Measurements from ENCODE around the gene RAD52. TPM values are rescaled to one million over a fixed set of nuclear protein-coding genes. Genes with fewer than 3 reads are reported as not detected.

RAD52 gene
- total RNA-seq, 1 donor, result 10.8 TPM

DNA sequence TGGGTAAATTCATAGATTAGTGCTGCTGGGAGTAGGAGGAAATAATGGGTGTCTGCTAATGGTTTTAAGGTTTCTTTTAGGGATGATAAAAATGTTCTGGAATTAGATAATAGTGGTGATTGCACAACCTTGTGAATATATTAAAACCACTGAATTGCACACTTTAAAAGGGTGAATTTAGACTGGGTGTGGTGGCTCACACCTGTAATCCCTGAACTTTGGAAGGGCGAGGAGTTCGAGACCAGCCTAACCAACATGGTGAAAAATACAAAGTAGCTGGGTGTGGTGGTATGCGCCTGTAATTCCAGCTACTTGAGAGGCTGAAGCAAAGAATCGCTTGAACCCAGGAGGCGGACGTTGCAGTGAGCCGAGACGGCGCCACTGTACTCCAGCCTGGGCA, 1.3 kb downstream of the RAD52 start:
- TF ChIP-seq, protein P1, sequence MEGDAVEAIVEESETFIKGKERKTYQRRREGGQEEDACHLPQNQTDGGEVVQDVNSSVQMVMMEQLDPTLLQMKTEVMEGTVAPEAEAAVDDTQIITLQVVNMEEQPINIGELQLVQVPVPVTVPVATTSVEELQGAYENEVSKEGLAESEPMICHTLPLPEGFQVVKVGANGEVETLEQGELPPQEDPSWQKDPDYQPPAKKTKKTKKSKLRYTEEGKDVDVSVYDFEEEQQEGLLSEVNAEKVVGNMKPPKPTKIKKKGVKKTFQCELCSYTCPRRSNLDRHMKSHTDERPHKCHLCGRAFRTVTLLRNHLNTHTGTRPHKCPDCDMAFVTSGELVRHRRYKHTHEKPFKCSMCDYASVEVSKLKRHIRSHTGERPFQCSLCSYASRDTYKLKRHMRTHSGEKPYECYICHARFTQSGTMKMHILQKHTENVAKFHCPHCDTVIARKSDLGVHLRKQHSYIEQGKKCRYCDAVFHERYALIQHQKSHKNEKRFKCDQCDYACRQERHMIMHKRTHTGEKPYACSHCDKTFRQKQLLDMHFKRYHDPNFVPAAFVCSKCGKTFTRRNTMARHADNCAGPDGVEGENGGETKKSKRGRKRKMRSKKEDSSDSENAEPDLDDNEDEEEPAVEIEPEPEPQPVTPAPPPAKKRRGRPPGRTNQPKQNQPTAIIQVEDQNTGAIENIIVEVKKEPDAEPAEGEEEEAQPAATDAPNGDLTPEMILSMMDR (IDR thresholded peaks at IDR 0.05; ENCODE audit: insufficient read depth, low read length), result no peak
- no peak for DNase-seq (ENCODE audit: low read depth)
- peak overlapping the region; percentile 96 for H3K4me3 ChIP-seq (ENCODE audit: low read depth, low read length)

DNA sequence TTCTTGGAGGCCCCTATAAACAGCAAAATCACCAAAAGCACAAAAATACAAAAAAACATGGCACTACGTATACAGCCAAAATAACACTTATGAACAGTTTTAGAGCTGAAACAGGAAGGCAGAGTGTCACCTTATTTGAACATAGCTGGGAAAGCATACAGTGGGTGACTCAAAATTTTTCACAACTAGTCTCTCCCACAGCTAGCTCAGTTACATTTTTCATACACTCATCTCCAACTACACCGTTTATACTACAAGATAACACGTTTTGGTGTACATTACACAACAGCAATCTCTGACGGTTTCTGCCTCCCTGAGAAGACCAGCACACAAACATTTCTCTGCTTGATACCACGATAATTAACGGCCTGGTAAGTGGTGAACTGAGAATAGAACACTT, 2.9 kb downstream of the RAD52 start:
- DNase-seq (ENCODE audit: low read depth), result peak; percentile 19
- TF ChIP-seq, protein P1 (IDR thresholded peaks at IDR 0.05; ENCODE audit: insufficient read depth, low read length), result no peak
- no peak overlapping the region for H3K4me3 ChIP-seq (ENCODE audit: low read depth, low read length)

DNA sequence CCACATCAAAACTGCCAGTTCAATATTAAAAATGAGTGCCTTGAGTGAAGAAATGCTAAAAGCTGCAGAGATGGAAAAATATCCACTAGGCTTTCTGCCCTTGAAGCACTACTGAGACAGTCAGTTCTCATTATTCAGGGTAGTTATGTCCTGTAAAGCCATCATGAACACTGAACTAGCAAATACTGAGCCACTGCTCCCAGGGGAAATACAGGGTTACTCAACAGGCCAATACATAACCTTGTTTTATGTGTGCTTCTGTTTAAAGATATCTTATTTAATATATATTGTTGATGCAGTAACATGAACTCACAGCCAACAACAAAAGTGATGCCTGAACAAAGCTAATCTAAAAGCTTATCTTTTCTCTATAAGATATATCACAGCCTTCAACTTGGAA, 3.3 kb downstream of the RAD52 start:
- H3K4me3 ChIP-seq (ENCODE audit: low read depth, low read length), result no peak overlapping the region

DNA sequence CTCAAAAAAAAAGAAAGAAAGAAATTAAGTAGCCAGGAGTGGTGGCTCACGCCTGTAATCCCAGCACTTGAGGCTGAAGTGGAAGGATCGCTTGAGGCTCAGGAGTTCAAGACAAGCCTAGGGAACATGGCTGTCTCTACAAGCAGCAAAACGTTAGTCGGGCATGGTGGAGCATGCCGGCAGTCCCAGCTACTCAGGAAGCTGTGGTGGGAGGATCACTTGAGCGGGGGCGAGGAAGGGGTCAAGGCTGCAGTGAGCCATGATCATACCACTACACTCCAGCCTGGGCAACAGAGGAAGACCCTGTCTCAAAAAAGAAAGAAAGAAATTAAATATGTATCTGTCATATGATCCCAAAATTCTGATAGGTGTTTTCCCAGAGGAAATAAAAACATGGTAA, 5.3 kb downstream of the RAD52 start:
- DNase-seq (ENCODE audit: low read depth), result no peak
- TF ChIP-seq, protein P1 (IDR thresholded peaks at IDR 0.05; ENCODE audit: insufficient read depth, low read length), result no peak
- H3K4me3 ChIP-seq (ENCODE audit: low read depth, low read length), result no peak overlapping the region

More for the DNA sequence above, 3.3 kb downstream of the RAD52 start:
- no peak for DNase-seq (ENCODE audit: low read depth)
- TF ChIP-seq, protein P1 (IDR thresholded peaks at IDR 0.05; ENCODE audit: insufficient read depth, low read length), result no peak

DNA sequence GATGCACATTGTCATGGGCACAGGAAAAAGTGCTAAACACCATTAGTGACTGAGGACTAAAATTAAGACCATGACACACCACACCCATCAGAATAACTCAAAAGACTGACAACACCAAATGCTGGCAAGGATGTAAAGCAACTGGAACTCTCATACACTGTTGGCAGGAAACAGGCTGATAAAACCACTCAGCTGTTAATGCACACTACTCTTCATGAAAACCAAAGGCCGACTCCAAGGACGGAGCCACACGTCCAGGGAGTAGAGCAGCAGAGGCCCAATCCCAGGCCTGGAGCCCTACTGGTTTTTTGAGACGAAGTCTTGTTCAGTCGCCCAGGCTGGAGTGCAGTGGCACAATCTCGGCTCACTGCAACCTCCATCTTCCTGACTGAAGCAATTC, 6.4 kb downstream of the RAD52 start:
- no peak overlapping the region for H3K4me3 ChIP-seq (ENCODE audit: low read depth, low read length)
- DNase-seq (ENCODE audit: low read depth), result no peak
- TF ChIP-seq, protein P1 (IDR thresholded peaks at IDR 0.05; ENCODE audit: insufficient read depth, low read length), result no peak

DNA sequence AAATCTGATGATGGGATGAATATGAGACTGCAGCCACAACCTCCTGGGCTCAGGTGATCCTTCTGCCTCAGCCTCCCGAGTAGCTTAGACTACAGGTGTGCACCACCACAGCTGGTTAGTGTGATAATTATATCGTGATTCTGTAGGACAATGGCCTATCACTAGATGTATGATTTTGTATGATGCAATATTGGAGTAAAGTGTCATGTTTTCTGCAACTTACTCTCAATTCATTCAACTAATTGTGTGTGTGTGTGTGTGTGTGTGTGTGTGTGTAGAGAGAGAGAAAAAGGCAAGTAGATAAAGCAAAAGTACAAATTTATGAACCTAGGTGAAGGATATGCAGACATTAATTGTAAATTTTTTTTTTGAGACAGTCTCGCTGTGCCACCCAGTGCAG, 10.7 kb downstream of the RAD52 start:
- H3K4me3 ChIP-seq (ENCODE audit: low read depth, low read length), result no peak overlapping the region
- TF ChIP-seq, protein P1 (IDR thresholded peaks at IDR 0.05; ENCODE audit: insufficient read depth, low read length), result no peak
- DNase-seq (ENCODE audit: low read depth), result no peak
